Nephron progenitor cell (in vitro differentiated cells): ENCODE results near the gene GBF1.

Experiments used
- DNase-seq: peaks from one replicate; pipeline ENCODE4 v3.0.0; 2021
- H3K27ac Mint-ChIP-seq: 2 replicates; pipeline ENCODE4 v1.8.0; 2021; ENCODE audit warnings: mild to moderate bottlenecking, moderate library complexity, mixed read lengths
- H3K27me3 Mint-ChIP-seq: 2 replicates; pipeline ENCODE4 v1.8.0; 2021; ENCODE audit warnings: mild to moderate bottlenecking, low read depth, mixed read lengths; ENCODE audit not compliant: poor library complexity
- H3K36me3 Mint-ChIP-seq: 2 replicates; pipeline ENCODE4 v1.8.0; 2021; ENCODE audit warnings: low read depth, mixed read lengths
- H3K4me1 Mint-ChIP-seq: 2 replicates; pipeline ENCODE4 v1.8.0; 2021; ENCODE audit warnings: mixed read lengths
- H3K4me3 Mint-ChIP-seq: 2 replicates; pipeline ENCODE4 v1.8.0; 2021; ENCODE audit warnings: mild to moderate bottlenecking, moderate library complexity, mixed read lengths
- H3K9me3 Mint-ChIP-seq: 2 replicates; pipeline ENCODE4 v1.8.0; 2021; ENCODE audit warnings: mild to moderate bottlenecking, moderate library complexity, mixed read lengths
- TF ChIP-seq, protein P1 (sequence below): fragments of 200-600 bp; sonication (generic); IDR thresholded peaks from 2 replicates; pipeline ENCODE4 v1.5.0; 2021; ENCODE audit warnings: antibody characterized with exemption

Gene GBF1

DNA sequence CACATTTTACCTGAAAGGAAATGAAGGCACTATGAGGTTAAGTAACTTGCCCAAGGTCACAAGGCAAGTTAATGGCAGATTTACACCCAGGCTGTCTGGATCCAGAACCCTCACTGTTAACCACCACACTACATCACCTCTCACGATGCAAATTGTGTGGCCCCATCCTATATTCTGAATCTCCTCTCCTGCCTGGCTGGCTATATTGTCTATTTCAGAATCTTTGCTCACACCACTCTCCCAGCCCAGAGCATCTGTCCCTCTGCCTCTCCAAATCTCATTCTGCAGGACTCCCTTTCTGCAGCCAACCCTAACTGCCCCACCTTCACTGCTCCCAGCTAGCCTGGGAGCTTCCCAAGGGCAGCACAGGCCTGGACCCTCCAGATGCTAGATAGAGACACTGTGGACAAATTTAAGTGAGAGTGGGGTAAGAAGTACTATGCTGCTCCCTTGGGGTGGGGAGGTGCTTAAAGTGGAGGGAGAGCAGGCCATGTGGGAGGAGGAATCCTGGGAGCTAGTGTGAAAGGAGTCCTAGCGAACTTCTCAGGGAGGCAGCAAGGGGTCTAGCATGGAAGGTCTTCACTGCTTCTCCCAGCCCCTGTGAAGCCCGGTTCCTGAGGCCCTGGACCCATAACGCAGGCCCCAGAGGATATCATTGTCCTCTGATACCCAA, 186.3 kb downstream of the GBF1 start:
- DNase-seq, result no peak
- H3K9me3 Mint-ChIP-seq, result no peaks in the 10 kb centered on the region
- TF ChIP-seq, protein P1, sequence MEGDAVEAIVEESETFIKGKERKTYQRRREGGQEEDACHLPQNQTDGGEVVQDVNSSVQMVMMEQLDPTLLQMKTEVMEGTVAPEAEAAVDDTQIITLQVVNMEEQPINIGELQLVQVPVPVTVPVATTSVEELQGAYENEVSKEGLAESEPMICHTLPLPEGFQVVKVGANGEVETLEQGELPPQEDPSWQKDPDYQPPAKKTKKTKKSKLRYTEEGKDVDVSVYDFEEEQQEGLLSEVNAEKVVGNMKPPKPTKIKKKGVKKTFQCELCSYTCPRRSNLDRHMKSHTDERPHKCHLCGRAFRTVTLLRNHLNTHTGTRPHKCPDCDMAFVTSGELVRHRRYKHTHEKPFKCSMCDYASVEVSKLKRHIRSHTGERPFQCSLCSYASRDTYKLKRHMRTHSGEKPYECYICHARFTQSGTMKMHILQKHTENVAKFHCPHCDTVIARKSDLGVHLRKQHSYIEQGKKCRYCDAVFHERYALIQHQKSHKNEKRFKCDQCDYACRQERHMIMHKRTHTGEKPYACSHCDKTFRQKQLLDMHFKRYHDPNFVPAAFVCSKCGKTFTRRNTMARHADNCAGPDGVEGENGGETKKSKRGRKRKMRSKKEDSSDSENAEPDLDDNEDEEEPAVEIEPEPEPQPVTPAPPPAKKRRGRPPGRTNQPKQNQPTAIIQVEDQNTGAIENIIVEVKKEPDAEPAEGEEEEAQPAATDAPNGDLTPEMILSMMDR, result no peak
- peaks cover 43% of the 10 kb centered on the region for H3K4me1 Mint-ChIP-seq
- peak overlapping the region; percentile 26 for H3K27ac Mint-ChIP-seq
- no peaks in the 10 kb centered on the region for H3K36me3 Mint-ChIP-seq
- H3K4me3 Mint-ChIP-seq, result peak overlapping the region; percentile 89
- H3K27me3 Mint-ChIP-seq, result no peaks in the 10 kb centered on the region
